ENCODE data around the gene GRID1. TPM values are rescaled to one million over a fixed set of nuclear protein-coding genes. Genes with fewer than 3 reads are reported as not detected.

The GRID1 gene
- total RNA-seq, 1 donor from 2014 or later, result 1.4 TPM

DNA sequence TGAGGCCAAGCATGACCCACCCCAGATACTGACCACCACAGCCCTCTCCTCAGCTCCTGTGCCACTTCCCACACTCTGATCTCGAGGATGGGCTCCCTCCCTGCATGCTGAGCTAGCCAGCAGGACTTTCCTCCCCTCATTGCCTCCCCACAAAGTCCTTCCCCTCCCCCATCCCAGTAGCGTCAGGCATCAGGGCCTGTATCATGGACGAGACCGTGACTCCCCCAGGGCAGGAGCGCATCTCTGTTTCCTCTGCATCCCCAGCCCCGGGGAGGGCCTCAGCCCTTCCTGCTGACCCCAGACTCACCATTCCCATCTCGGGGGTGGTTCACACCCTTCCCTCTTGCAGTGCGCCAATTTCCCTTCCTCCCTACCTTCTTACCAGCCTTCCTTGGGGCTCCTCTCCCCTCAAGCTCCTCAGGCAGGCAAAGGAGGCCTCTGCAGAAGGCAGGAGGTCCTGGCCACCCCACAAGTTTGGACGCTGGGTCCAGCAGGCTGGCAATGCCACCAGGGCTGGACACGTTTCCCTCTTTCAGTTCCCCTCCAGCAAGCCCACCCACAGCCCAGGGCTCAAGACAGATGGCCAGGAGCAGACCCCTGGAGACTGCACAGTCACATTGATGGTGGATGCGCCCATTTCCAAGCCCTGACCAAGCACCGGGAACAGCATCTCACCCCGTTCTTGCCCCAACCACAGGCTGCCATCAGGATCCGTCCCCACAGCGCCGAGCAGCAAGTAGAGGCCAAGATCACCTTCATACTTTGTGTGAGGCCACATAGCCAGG lies 36.5 kb downstream of the GRID1 start:
- TF ChIP-seq, protein P1, sequence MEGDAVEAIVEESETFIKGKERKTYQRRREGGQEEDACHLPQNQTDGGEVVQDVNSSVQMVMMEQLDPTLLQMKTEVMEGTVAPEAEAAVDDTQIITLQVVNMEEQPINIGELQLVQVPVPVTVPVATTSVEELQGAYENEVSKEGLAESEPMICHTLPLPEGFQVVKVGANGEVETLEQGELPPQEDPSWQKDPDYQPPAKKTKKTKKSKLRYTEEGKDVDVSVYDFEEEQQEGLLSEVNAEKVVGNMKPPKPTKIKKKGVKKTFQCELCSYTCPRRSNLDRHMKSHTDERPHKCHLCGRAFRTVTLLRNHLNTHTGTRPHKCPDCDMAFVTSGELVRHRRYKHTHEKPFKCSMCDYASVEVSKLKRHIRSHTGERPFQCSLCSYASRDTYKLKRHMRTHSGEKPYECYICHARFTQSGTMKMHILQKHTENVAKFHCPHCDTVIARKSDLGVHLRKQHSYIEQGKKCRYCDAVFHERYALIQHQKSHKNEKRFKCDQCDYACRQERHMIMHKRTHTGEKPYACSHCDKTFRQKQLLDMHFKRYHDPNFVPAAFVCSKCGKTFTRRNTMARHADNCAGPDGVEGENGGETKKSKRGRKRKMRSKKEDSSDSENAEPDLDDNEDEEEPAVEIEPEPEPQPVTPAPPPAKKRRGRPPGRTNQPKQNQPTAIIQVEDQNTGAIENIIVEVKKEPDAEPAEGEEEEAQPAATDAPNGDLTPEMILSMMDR (IDR thresholded peaks at IDR 0.05), result no peak
- Histone ChIP-seq H3K4me3 (no peak overlapping the region), H3K27me3 (no peaks in the 10 kb centered on the region), H3K9me3 (no peaks in the 10 kb centered on the region), H3K36me3 (no peaks in the 10 kb centered on the region), H3K27ac (no peak overlapping the region), H3K4me1 (no peaks in the 10 kb centered on the region)
- intact Hi-C loops (cut with DNase I), result no loop called here
- DNase-seq (ENCODE audit: low spot score in 2 of 2), result no peak

GRCh38 chr10:86329093-86329710 lies 37.4 kb downstream of the GRID1 start:
- H3K9me3 ChIP-seq, result no peaks in the 10 kb centered on the region
- H3K36me3 ChIP-seq, result no peaks in the 10 kb centered on the region
- no peak overlapping the region for H3K27ac ChIP-seq
- H3K4me3 ChIP-seq, result no peak overlapping the region
- H3K27me3 ChIP-seq, result no peaks in the 10 kb centered on the region
- H3K4me1 ChIP-seq, result no peaks in the 10 kb centered on the region
- TF ChIP-seq, protein P1 (IDR thresholded peaks at IDR 0.05), result no peak
- intact Hi-C loops (cut with DNase I), result no loop called here
- DNase-seq (ENCODE audit: low spot score in 2 of 2), result no peak

- no peaks in the 10 kb centered on the region for H3K36me3 ChIP-seq
- H3K4me3 ChIP-seq, result no peak overlapping the region
- DNase-seq (ENCODE audit: low spot score in 2 of 2), result no peak
- intact Hi-C loops (cut with DNase I), result no loop called here
- H3K9me3 ChIP-seq, result no peaks in the 10 kb centered on the region
- H3K4me1 ChIP-seq, result no peaks in the 10 kb centered on the region
- H3K27ac ChIP-seq, result no peak overlapping the region
- no peaks in the 10 kb centered on the region for H3K27me3 ChIP-seq
- TF ChIP-seq, protein P1 (IDR thresholded peaks at IDR 0.05), result no peak
Measured at GRCh38 chr10:86327954-86328725, 38.5 kb downstream of the GRID1 start.

DNA sequence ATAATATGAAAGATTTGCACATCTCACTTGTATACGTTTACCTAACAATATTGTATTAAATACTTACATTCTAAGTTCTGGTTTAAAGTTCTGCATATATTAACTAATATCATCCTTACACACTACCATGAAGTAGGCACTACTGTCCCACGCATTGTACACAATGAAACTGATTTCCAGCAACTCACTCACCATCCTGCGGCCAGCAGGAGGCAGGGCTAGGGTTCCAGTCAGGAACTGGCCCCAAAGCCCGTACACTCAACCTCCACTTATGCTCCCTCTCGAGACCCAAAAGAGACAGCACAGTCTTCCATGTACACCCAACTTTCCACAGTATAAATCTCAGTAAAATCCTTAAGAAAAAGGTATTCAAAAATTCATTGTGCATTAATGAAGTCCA lies 41.4 kb downstream of the GRID1 start:
- no peak for DNase-seq (ENCODE audit: low spot score in 2 of 2)
- Histone ChIP-seq H3K27me3 (no peaks in the 10 kb centered on the region), H3K4me1 (no peaks in the 10 kb centered on the region), H3K27ac (no peak overlapping the region), H3K36me3 (no peaks in the 10 kb centered on the region), H3K4me3 (no peak overlapping the region), H3K9me3 (no peaks in the 10 kb centered on the region)
- TF ChIP-seq, protein P1 (IDR thresholded peaks at IDR 0.05), result no peak
- intact Hi-C loops (cut with DNase I), result no loop called here

DNA sequence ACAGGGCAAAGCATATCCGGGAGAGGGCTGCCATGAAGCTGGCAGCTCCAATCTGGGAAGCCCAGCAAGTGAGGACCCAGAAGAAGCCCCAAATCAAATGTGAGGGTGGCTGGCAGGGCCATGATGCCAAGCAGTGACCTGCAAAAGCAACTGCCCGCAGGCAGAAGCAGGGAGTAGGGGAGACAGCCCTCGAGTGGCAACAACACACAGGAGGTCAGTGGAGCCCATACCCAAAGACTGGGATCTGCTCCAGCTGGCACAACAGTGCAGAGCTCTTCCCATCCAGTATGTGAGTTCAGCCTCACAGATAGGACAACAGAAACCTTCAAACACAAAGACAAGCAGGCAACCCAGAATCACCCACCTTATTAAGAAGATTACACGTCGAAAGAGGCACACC lies 45.0 kb downstream of the GRID1 start:
- H3K27me3 ChIP-seq, result no peaks in the 10 kb centered on the region
- TF ChIP-seq, protein P1 (IDR thresholded peaks at IDR 0.05), result no peak
- peak in 1 of 2 donors; percentile 8 for DNase-seq (ENCODE audit: low spot score in 2 of 2)

More for the DNA sequence above, 45.0 kb downstream of the GRID1 start:
- H3K27ac ChIP-seq, result no peak overlapping the region
- no peaks in the 10 kb centered on the region for H3K9me3 ChIP-seq
- no peak overlapping the region for H3K4me3 ChIP-seq
- no peaks in the 10 kb centered on the region for H3K36me3 ChIP-seq
- no peaks in the 10 kb centered on the region for H3K4me1 ChIP-seq
- intact Hi-C loops (cut with DNase I), result no loop called here
